GM10847 (cell line): ENCODE measurements around the gene S100G.

Experiments
- POLR2A ChIP-seq: IDR thresholded peaks from 2 replicates; pipeline ENCODE4 v1.6.1; 2011; ENCODE audit not compliant: insufficient read length; ENCODE audit errors: extremely low read depth

Gene S100G

DNA sequence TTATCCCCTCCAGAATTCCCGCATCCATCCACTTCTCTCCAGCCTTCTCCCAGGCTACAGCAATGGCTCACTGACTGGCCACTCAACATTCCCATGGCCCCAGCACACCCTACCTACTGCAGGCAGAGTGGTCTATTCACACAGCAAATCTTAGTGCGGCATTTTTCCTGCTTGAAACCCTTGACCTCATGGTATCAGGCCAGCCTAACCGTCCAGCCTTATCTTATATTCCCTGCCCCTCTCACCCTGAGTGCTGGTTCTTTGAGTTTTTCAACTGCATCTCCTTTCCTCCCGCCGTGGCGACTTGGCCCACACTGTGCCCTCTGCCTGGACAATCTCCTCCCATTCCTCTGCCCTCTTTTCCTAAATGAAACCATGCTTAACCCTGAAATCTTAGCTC, 10.0 kb upstream of the S100G start:
- TF ChIP-seq POLR2A: no peak

- TF ChIP-seq POLR2A: no peak
These were observed 9.1 kb upstream of the S100G start for GRCh38 chrX:16640823-16641222.

DNA sequence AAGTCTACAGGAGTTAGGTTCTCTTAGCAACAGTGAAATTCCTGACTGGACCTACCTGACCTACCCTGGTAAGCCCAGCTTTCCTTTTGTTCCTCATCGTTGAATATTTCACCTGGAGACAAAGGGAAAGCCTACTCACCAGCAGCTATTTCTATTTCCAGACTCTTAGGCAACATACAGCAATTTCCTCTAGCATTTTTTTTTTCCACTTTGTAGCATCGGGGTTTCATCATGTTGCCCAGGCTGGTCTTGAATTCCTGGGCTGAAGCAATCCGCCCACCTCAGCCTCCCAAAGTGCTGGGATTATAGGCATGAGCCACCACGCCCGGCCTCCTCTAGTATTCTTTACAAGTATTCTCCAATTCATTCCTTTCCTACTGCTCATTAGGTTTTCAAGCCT, 6.8 kb upstream of the S100G start:
- TF ChIP-seq POLR2A: no peak

GRCh38 chrX:16646366-16647138, 3.4 kb upstream of the S100G start:
- no peak for TF ChIP-seq POLR2A

GRCh38 chrX:16651391-16652024, 1.6 kb downstream of the S100G start:
- TF ChIP-seq POLR2A: no peak

DNA sequence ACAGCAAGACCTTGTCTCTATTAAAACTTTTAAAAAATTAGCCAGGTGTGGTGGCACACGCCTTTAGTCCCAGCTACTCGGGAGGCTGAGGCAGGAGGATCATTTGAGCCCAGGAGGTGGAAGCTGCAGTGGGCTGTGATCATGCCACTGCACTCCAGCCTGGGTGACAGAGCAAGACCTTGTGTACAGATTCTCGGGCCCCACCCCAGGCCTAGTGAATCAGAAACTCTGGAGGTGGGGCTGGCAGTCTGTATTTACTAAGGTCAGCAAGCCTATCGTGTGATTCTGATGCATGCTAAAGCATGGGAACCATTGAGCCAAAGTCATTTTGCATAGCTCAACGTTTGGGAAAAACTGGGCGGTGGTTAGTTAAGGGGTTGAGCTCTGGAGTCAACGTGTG, 3.5 kb downstream of the S100G start:
- TF ChIP-seq POLR2A: no peak

- TF ChIP-seq POLR2A: no peak
These were observed 4.1 kb downstream of the S100G start for GRCh38 chrX:16654093-16654492.

DNA sequence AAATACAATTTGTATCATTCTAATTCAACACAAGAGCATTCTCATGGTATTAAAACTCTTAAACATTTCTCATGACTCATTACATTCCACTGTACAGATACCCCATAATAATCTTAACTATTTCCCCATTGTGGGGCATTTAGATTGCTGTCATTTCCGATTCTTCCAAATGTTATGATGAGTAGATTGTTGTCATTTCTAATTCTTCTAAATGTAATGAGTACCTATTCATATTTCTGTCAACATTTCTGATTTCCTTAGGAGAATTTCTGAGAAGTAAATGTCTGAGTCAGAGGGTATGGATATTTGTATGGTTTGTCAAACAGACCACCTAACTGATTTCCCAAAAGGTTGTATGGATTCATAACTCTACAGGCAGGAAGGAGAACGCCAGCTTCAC, 8.3 kb downstream of the S100G start:
- TF ChIP-seq POLR2A: no peak

- TF ChIP-seq POLR2A: no peak
These were observed 9.4 kb downstream of the S100G start for GRCh38 chrX:16659321-16659720.

DNA sequence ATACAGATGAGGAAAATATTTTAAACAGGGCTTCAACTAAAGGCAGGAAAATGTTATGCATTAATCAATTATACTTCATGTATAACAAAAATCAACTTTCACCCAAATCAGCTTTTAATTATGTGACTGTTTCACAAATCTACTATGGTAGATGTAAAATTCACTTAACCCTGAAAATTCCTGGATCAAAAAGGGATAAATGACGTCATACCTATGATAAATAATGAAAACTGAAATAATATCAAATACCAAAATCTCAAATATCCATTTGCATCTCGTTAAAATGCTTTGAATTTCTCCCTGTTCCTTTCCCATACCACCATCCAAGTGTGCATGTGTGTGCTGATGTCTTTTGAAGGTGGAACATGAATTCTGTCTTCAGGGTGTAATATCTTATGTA, 11.5 kb downstream of the S100G start:
- TF ChIP-seq POLR2A: no peak

DNA sequence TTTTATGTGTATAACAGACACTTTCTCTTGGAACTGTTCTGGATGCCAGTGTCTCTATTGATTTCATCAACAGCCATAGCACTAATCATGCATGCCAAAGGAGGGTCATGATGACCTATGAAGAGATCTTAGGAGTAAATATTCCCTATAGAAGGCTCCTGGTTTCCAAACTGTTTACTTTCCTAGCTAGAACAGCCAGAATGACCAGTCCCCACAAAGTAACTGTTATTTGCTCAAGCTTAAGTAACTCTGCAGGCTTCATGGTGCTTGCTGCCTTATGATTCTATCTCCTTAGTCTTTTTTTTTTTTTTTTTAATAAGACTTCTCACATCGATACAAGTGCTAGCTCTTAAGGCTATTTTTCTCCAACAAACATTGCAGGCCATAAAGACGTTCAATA, 12.4 kb downstream of the S100G start:
- TF ChIP-seq POLR2A: no peak

GRCh38 chrX:16664074-16664473, 14.1 kb downstream of the S100G start:
- TF ChIP-seq POLR2A: no peak

GRCh38 chrX:16664626-16665025, 14.7 kb downstream of the S100G start:
- TF ChIP-seq POLR2A: no peak

- no peak for TF ChIP-seq POLR2A
These were observed 15.1 kb downstream of the S100G start for GRCh38 chrX:16665089-16665488.

- TF ChIP-seq POLR2A: no peak
These were observed 16.6 kb downstream of the S100G start for GRCh38 chrX:16666541-16666940.

DNA sequence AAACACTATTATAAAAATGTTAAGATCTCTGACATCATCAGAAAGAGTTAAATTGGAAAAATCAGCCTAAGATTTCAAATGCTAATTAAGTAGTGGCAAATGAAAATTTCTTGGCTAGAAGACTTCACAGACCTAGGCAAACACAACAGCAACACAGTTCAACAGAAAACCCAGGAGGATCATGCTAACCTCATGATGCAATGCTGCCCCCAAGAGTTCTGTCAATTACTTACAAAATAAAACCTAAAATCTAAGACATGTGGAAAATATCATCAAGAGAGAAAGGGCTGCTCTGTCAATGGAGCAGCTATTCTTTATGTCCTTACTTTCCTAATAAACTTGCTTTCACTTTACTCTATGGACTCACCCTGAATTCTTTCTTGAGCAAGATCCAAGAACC, 21.0 kb downstream of the S100G start:
- no peak for TF ChIP-seq POLR2A

DNA sequence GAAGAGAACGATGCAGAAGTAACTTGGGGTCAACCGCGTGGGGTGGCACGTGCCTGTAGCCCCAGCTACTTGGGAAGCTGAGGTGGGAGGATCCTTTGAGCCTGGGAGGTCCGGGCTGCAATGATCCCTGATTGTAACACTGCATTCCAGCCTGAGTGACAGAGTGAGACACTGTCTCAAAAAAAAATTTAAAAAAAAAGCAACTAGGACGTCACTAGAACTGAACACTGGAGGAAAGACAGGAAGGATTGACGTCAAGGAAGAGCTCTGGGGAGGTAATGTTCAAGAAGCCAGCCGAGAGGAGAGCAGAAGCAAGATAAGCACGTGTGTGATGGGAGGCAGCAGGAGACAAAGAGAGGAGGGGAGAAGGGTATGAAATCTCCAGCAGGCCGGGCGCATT, 28.7 kb downstream of the S100G start:
- no peak for TF ChIP-seq POLR2A

DNA sequence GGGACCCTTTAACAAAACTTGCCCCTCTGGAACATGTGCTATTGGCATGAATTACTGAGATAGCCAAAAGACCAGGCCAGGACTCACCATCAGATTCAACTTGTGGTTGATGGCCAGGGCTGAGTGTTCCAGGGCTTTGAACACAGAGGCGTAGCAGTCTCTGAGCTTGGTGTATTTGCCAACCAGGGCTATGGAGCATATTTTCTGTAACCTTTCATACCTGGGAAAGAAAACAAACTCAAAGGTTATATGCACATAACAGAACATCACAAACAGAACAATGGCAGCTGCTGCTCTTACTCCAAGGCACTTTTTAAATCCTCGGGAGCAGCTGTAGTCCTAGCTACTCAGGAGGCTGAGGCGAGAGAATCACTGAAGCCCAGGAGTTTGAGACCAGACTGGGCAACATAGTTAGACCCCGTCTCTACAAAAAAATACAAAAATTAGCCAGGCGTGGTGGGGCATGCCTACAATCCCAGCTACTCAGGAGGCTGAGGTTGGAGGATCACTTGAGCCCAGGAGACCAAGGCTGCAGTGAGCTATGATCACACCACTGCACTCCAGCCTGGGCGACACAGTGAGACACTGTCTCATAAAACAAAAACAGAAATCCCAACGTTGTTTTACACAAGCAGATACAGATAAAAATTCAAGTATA, 33.2 kb downstream of the S100G start:
- no peak for TF ChIP-seq POLR2A
